HepG2 (cell line): ENCODE data around the gene MCC. TPM values are rescaled to one million over a fixed set of nuclear protein-coding genes. Genes with fewer than 3 reads are reported as not detected.

Source experiments
- ATAC-seq: fragments of 200-7000 bp; cut with Tn5 transposase; 3 replicates; pipeline ENCODE4 v1.9.1; 2020; ENCODE audit warnings: mild to moderate bottlenecking, moderate library complexity
- BruUV-seq: library from RNA; stranded (reverse); fragments of 400-500 nt; replicated peaks from 2 replicates; lab custom pipeline; 2021; lab: Mats Ljungman, UMichigan
- CTCF ChIA-PET: fragments of 300-600 bp; formaldehyde crosslinking; extraction: SDS; loops from one replicate; lab custom pipeline; 2021; ENCODE audit warnings: low total read pairs, inconsistent platforms, low intra/inter-chr PET ratio; lab: Yijun Ruan, JAX
- POLR2A ChIA-PET: fragments of 350-600 bp; sonication (Branson Sonifier 250); formaldehyde crosslinking; loops from one replicate; lab custom pipeline; 2020; ENCODE audit warnings: antibody characterized with exemption, inconsistent platforms; lab: Yijun Ruan, JAX
- DNase-seq: peaks from one replicate; pipeline ENCODE4 v3.0.0-alpha.2; 2015; ENCODE audit warnings: low spot score
- FAIRE-seq: peaks from 3 replicates; lab custom pipeline; 2011; peaks lifted over from hg19 to GRCh38; lab: Jason Lieb, UNC
- H2AFZ ChIP-seq: one replicate; pipeline ENCODE4 v1.6.1; 2011; ENCODE audit warnings: low read length, inconsistent platforms
- H3K27ac ChIP-seq: fragments of 300-600 bp; 3 replicates; pipeline ENCODE4 v1.8.0; 2011; ENCODE audit warnings: mixed run types, mild to moderate bottlenecking, mixed read lengths, low read length, inconsistent platforms; ENCODE audit not compliant: insufficient read depth; ENCODE audit errors: extremely low read length
- H3K27me3 ChIP-seq, 2 experiments: fragments of 200-600 bp in 1 of 2; 2 replicates in 1 of 2; 3 replicates in 1 of 2; pipeline versions ENCODE4 v1.6.0 to v1.8.0; 2011; ENCODE audit warnings: low read length in 2 of 2, mild to moderate bottlenecking in 2 of 2, moderate library complexity in 2 of 2, inconsistent platforms in 1 of 2; ENCODE audit not compliant: insufficient read depth in 2 of 2, control insufficient read depth in 1 of 2
- H3K36me3 ChIP-seq, 2 experiments: fragments of 200-600 bp in 1 of 2; replicated peaks in 1 of 2; 2 replicates in 1 of 2; 3 replicates in 1 of 2; pipeline versions ENCODE4 v1.5.1 to v1.8.0; 2011; ENCODE audit warnings: low read length in 2 of 2, inconsistent platforms in 1 of 2; ENCODE audit not compliant: insufficient read depth in 2 of 2, control insufficient read depth in 1 of 2
- H3K4me1 ChIP-seq: 2 replicates; pipeline ENCODE4 v1.5.1; 2012; ENCODE audit warnings: low read length, inconsistent platforms; ENCODE audit not compliant: insufficient read depth
- H3K4me2 ChIP-seq: 2 replicates; pipeline ENCODE4 v1.6.0; 2011; ENCODE audit warnings: low read depth, low read length, inconsistent platforms
- H3K4me3 ChIP-seq, 3 experiments: fragments of 200-600 bp in 1 of 3; sonication (generic), shearing (Covaris generic) in 1 of 3; replicated peaks in 1 of 3; 2 replicates each; pipeline ENCODE4 v1.5.1; 2011 to 2016; ENCODE audit warnings: low read length in 3 of 3, inconsistent platforms in 2 of 3, low read depth in 2 of 3, mild to moderate bottlenecking in 2 of 3, control low read depth in 1 of 3, mixed read lengths in 1 of 3; ENCODE audit not compliant: insufficient read depth in 1 of 3
- H3K79me2 ChIP-seq: one replicate; pipeline ENCODE4 v1.6.1; 2011; ENCODE audit warnings: low read length, inconsistent platforms; ENCODE audit not compliant: insufficient read depth
- H3K9ac ChIP-seq: 2 replicates; pipeline ENCODE4 v1.6.0; 2011; ENCODE audit warnings: mild to moderate bottlenecking, low read depth, low read length, inconsistent platforms; ENCODE audit not compliant: insufficient read depth
- H3K9me3 ChIP-seq: 2 replicates; pipeline ENCODE4 v1.5.1; 2012; ENCODE audit warnings: mild to moderate bottlenecking, low read length
- H4K20me1 ChIP-seq: 2 replicates; pipeline ENCODE4 v1.6.0; 2011; ENCODE audit warnings: inconsistent platforms, mild to moderate bottlenecking, low read length, moderate library complexity; ENCODE audit not compliant: insufficient read depth
- ARID4A ChIP-seq: sonication (generic); formaldehyde crosslinking; IDR thresholded peaks from 2 replicates; pipeline ENCODE4 v1.5.0; 2020; ENCODE audit warnings: mild to moderate bottlenecking, missing genetic modification reagents, borderline replicate concordance
- ATAD3A ChIP-seq: sonication (generic); formaldehyde crosslinking; IDR thresholded peaks from 2 replicates; pipeline ENCODE4 v1.4.0; 2020; ENCODE audit warnings: missing genetic modification reagents
- ATM ChIP-seq: fragments of 450-650 bp; IDR thresholded peaks from 2 replicates; pipeline ENCODE4 v1.7.1; 2017; ENCODE audit warnings: mild to moderate bottlenecking, borderline replicate concordance
- FOXP1 ChIP-seq, 2 experiments: fragments of 450-650 bp in 1 of 2; IDR thresholded peaks; 2 replicates each; pipeline ENCODE4 v1.6.1; 2017 to 2018; ENCODE audit warnings: antibody characterized with exemption in 1 of 2
- ISL2 ChIP-seq: sonication (generic); formaldehyde crosslinking; IDR thresholded peaks from 2 replicates; pipeline ENCODE4 v1.5.0; 2020; ENCODE audit warnings: missing genetic modification reagents
- KLF6 ChIP-seq: IDR thresholded peaks from 2 replicates; pipeline ENCODE4 v1.8.0; 2016; ENCODE audit warnings: missing biosample characterization, missing genetic modification reagents
- MAF1 ChIP-seq: sonication (generic); formaldehyde crosslinking; IDR thresholded peaks from 2 replicates; pipeline ENCODE4 v1.5.0; 2020; ENCODE audit warnings: missing genetic modification reagents, borderline replicate concordance
- REST ChIP-seq, 2 experiments: IDR thresholded peaks; 2 replicates each; pipeline ENCODE4 v1.6.1; 2011 to 2012; ENCODE audit warnings: low read length in 2 of 2, borderline replicate concordance in 1 of 2, low read depth in 1 of 2, mild to moderate bottlenecking in 1 of 2, moderate library complexity in 1 of 2
- RFX3 ChIP-seq: IDR thresholded peaks from 2 replicates; pipeline ENCODE4 v1.6.1; 2016; ENCODE audit warnings: missing biosample characterization, missing genetic modification reagents
- RFXAP ChIP-seq: sonication (generic); formaldehyde crosslinking; IDR thresholded peaks from 2 replicates; pipeline ENCODE4 v1.4.0; 2020; ENCODE audit warnings: missing genetic modification reagents, borderline replicate concordance
- ZBTB21 ChIP-seq: sonication (generic); formaldehyde crosslinking; IDR thresholded peaks from 2 replicates; pipeline ENCODE4 v1.4.0; 2020; ENCODE audit warnings: missing genetic modification reagents
- ZFX ChIP-seq: sonication (generic); formaldehyde crosslinking; IDR thresholded peaks from 2 replicates; pipeline ENCODE4 v1.4.0; 2020; ENCODE audit warnings: mild to moderate bottlenecking, low read depth, missing genetic modification reagents, moderate library complexity
- ZUFSP ChIP-seq: sonication (generic); formaldehyde crosslinking; IDR thresholded peaks from 2 replicates; pipeline ENCODE4 v1.9.0; 2021; ENCODE audit warnings: missing genetic modification reagents, mild to moderate bottlenecking, borderline replicate concordance
- WGBS: methylation state at CpG from one replicate; pipeline ENCODE4 v1.1.6; 2017; ENCODE audit warnings: low lambda C conversion rate; 5-methylcytosine and 5-hydroxymethylcytosine counted together
- in situ Hi-C: cut with HindIII; loops from 2 replicates; pipeline ENCODE4 v1.10.0; 2017; ENCODE audit warnings: low pct_unique_long_range_greater_than_20kb; ENCODE audit not compliant: extremely low pct_ligation_motif_present
- intact Hi-C: fragments of 100-400 bp; cut with micrococcal nuclease; formaldehyde crosslinking; loops from one replicate; pipeline ENCODE4 v1.10.0; 2022; ENCODE audit not compliant: unreplicated experiment
- polyA plus RNA-seq, 8 experiments: library from polyadenylated mRNA; depleted of rRNA in 3 of 8; stranded (reverse) in 7 of 8; unstranded in 1 of 8; fragments of >200 nt; fragmentation: Illumina TruSeq in 4 of 8; extraction: Trizol in 4 of 8; gene quantifications; 2 replicates each; pipeline versions ENCODE4 v1.2.1 to v1.2.3, GENCODE V29; 2011 to 2016; ENCODE audit warnings: low read depth in 4 of 8, missing spikeins in 1 of 8, mixed read lengths in 1 of 8; ENCODE audit not compliant: insufficient read depth in 1 of 8
- total RNA-seq, 5 experiments: library from RNA; depleted of rRNA; stranded (reverse); fragments of >200 nt; fragmentation: Illumina TruSeq; extraction: Trizol; gene quantifications; 2 replicates each; pipeline ENCODE4 v1.2.3, GENCODE V29; 2016; ENCODE audit warnings: low read depth in 1 of 5

MCC gene
- total and polyA plus RNA-seq, 2 of the 13 experiments (the other 11 are each of a cell fraction or from before 2014, with no cell fraction given): 0.55 to 2.4 TPM

GRCh38 chr5:113358696-113359095 is 129.6 kb downstream of the MCC start:
- no peak for TF ChIP-seq ARID4A (CRISPR knock-in tag)
- TF ChIP-seq ZUFSP: no peak
- TF ChIP-seq FOXP1 (IDR thresholded peaks at IDR 0.05): no peak
- TF ChIP-seq FOXP1 (CRISPR knock-in tag; IDR thresholded peaks at IDR 0.05): no peak
- no peak for TF ChIP-seq KLF6 (CRISPR knock-in tag)
- TF ChIP-seq ATAD3A (CRISPR knock-in tag): no peak
- TF ChIP-seq REST (IDR thresholded peaks at IDR 0.05; ENCODE audit: borderline replicate concordance in 1 of 2, low read depth in 1 of 2, low read length in 2 of 2): no peak
- TF ChIP-seq RFX3: no peak
- no peak for TF ChIP-seq RFXAP
- TF ChIP-seq ZBTB21 (CRISPR knock-in tag): no peak
- TF ChIP-seq ATM: no peak
- no peak for TF ChIP-seq MAF1
- no peak for TF ChIP-seq ZFX
- no peak for TF ChIP-seq ISL2
- WGBS: 0% methylated on average over 3 of the region's 3 CpGs
- in situ Hi-C loops (no loop called here), intact Hi-C loops (no loop called here)
- ATAC-seq (no peak), FAIRE-seq (no peak), DNase-seq (no peak)
- no peaks in the 10 kb centered on the region for H3K36me3 ChIP-seq
- H3K27me3 ChIP-seq: no peaks in the 10 kb centered on the region
- no peak overlapping the region for H3K4me2 ChIP-seq
- H3K9ac ChIP-seq: no peak overlapping the region
- H2AFZ ChIP-seq: no peak overlapping the region
- no peak overlapping the region for H3K27ac ChIP-seq
- no TSS peak for BruUV-seq
- no peaks in the 10 kb centered on the region for H4K20me1 ChIP-seq
- no peak overlapping the region for H3K4me3 ChIP-seq
- no peaks in the 10 kb centered on the region for H3K79me2 ChIP-seq
- H3K4me1 ChIP-seq: no peaks in the 10 kb centered on the region
- POLR2A ChIA-PET: no interaction called here
- CTCF ChIA-PET: no interaction called here
- H3K9me3 ChIP-seq: peaks cover 5% of the 10 kb centered on the region; the same call in 1 of the 2 replicates
